GM12878 (cell line): Measurements from ENCODE around the gene APCDD1. TPM values are rescaled to one million over a fixed set of nuclear protein-coding genes. Genes with fewer than 3 reads are reported as not detected.

Experiments
- ATAC-seq: fragments of 200-7000 bp; cut with Tn5 transposase; 3 replicates; pipeline ENCODE4 v1.9.1; 2020; ENCODE audit warnings: mild to moderate bottlenecking, moderate library complexity
- BruUV-seq: library from RNA; stranded (reverse); fragments of 400-500 nt; replicated peaks from 2 replicates; lab custom pipeline; 2021; lab: Mats Ljungman, UMichigan
- CTCF ChIA-PET: fragments of 300-600 bp; sonication (Branson Sonifier 250); formaldehyde crosslinking; extraction: SDS; loops from one replicate; lab custom pipeline; 2021; ENCODE audit warnings: inconsistent platforms; lab: Yijun Ruan, JAX
- POLR2A ChIA-PET: fragments of 350-600 bp; formaldehyde crosslinking; extraction: SDS; loops from one replicate; lab custom pipeline; 2021; ENCODE audit warnings: inconsistent platforms; lab: Charles Lee
- RAD21 ChIA-PET: fragments of 300-600 bp; sonication (Branson Sonifier 250); formaldehyde crosslinking; loops from one replicate; lab custom pipeline; 2023; ENCODE audit warnings: antibody characterized with exemption; ENCODE audit not compliant: unreplicated experiment; lab: Charles Lee
- SMC1A ChIA-PET: fragments of 300-600 bp; sonication (Branson Sonifier 250); formaldehyde crosslinking; loops from one replicate; lab custom pipeline; 2023; ENCODE audit not compliant: unreplicated experiment, uncharacterized antibody; lab: Charles Lee
- DNase-seq: peaks from one replicate; pipeline ENCODE4 v3.0.0-alpha.2; 2011; ENCODE audit warnings: low read depth, low spot score
- FAIRE-seq: peaks from 3 replicates; lab custom pipeline; 2011; peaks lifted over from hg19 to GRCh38; lab: Jason Lieb, UNC
- H2AFZ ChIP-seq: 2 replicates; pipeline ENCODE4 v1.6.0; 2011; ENCODE audit warnings: low read depth, low read length, control low read depth; ENCODE audit not compliant: control insufficient read depth
- H3K27ac ChIP-seq: 2 replicates; pipeline ENCODE4 v1.5.1; 2011; ENCODE audit warnings: control low read depth; ENCODE audit not compliant: control insufficient read depth, insufficient read depth
- H3K27me3 ChIP-seq, 2 experiments: replicated peaks in 1 of 2; 2 replicates each; pipeline versions ENCODE4 v1.6.0 to v1.6.1; 2011; ENCODE audit warnings: low read length in 1 of 2; ENCODE audit not compliant: control insufficient read depth in 2 of 2, insufficient read depth in 2 of 2
- H3K36me3 ChIP-seq, 2 experiments: 2 replicates each; pipeline ENCODE4 v1.5.1; 2011; ENCODE audit warnings: low read length in 1 of 2; ENCODE audit not compliant: control insufficient read depth in 2 of 2, insufficient read depth in 2 of 2
- H3K4me1 ChIP-seq: 2 replicates; pipeline ENCODE4 v1.6.1; 2011; ENCODE audit warnings: mild to moderate bottlenecking, low read length, moderate library complexity, mixed read lengths; ENCODE audit not compliant: control insufficient read depth, insufficient read depth
- H3K4me2 ChIP-seq: 2 replicates; pipeline ENCODE4 v1.6.0; 2011; ENCODE audit warnings: control low read depth; ENCODE audit not compliant: control insufficient read depth, insufficient read depth
- H3K4me3 ChIP-seq: fragments of 200-600 bp; sonication (generic); 2 replicates; pipeline ENCODE4 v1.5.1; 2016
- H3K79me2 ChIP-seq: 2 replicates; pipeline ENCODE4 v1.6.0; 2011; ENCODE audit warnings: low read length; ENCODE audit not compliant: control insufficient read depth, insufficient read depth
- H3K9ac ChIP-seq: 2 replicates; pipeline ENCODE4 v1.8.0; 2011; ENCODE audit warnings: low read length, control low read depth, mixed read lengths; ENCODE audit not compliant: control insufficient read depth, insufficient read depth
- H3K9me3 ChIP-seq: replicated peaks from 3 replicates; pipeline ENCODE4 v1.5.1; 2011; ENCODE audit warnings: mild to moderate bottlenecking, low read length; ENCODE audit not compliant: control insufficient read depth, insufficient read depth
- H4K20me1 ChIP-seq: 2 replicates; pipeline ENCODE4 v1.6.0; 2011; ENCODE audit not compliant: control insufficient read depth, insufficient read depth
- CEBPB ChIP-seq, 2 experiments: fragments of 150-350 bp in 1 of 2; IDR thresholded peaks; 2 replicates each; pipeline ENCODE4 v1.6.1; 2012 to 2014; ENCODE audit warnings: low read depth in 2 of 2, low read length in 2 of 2, borderline replicate concordance in 1 of 2, inconsistent platforms in 1 of 2
- EED ChIP-seq: sonication (generic); IDR thresholded peaks from 2 replicates; pipeline ENCODE4 v1.6.1; 2016; ENCODE audit warnings: antibody characterized with exemption, low read depth
- EP300 ChIP-seq, 2 experiments: fragments of 150-350 bp in 1 of 2; IDR thresholded peaks; 2 replicates each; pipeline ENCODE4 v1.6.1; 2011 to 2012; ENCODE audit warnings: low read depth in 2 of 2, low read length in 2 of 2, borderline replicate concordance in 1 of 2, improper control_type of control experiment in 1 of 2, inconsistent platforms in 1 of 2; ENCODE audit not compliant: control insufficient read depth in 1 of 2
- EZH2 ChIP-seq: IDR thresholded peaks from 2 replicates; pipeline ENCODE4 v1.6.1; 2012; ENCODE audit warnings: low read depth, mild to moderate bottlenecking, control low read depth, inconsistent platforms, low read length, borderline replicate concordance; ENCODE audit not compliant: control insufficient read depth
- HDAC2 ChIP-seq: fragments of 200-600 bp; sonication (generic); IDR thresholded peaks from 2 replicates; pipeline ENCODE4 v1.6.1; 2017
- HDAC6 ChIP-seq: fragments of 200-600 bp; sonication (generic); IDR thresholded peaks from one replicate; pipeline ENCODE4 v1.8.0; 2017; ENCODE audit warnings: antibody characterized with exemption; ENCODE audit not compliant: unreplicated experiment
- HSF1 ChIP-seq: fragments of 150-350 bp; IDR thresholded peaks from 2 replicates; pipeline ENCODE4 v1.6.1; 2014; ENCODE audit warnings: mild to moderate bottlenecking, low read depth, low read length
- IKZF2 ChIP-seq, 2 experiments: fragments of 450-650 bp; IDR thresholded peaks; 2 replicates each; pipeline ENCODE4 v1.6.1; 2017; ENCODE audit warnings: mild to moderate bottlenecking in 2 of 2, moderate library complexity in 2 of 2
- MYC ChIP-seq: IDR thresholded peaks from 2 replicates; pipeline ENCODE4 v1.6.1; 2011; ENCODE audit warnings: mild to moderate bottlenecking, low read length, moderate library complexity, inconsistent platforms; ENCODE audit not compliant: insufficient read depth, insufficient replicate concordance, insufficient read length, severe bottlenecking
- NBN ChIP-seq: fragments of 450-650 bp; IDR thresholded peaks from 2 replicates; pipeline ENCODE4 v1.6.1; 2016
- NFIC ChIP-seq: IDR thresholded peaks from 2 replicates; pipeline ENCODE4 v1.6.1; 2012; ENCODE audit warnings: low read depth, mild to moderate bottlenecking, inconsistent platforms, low read length, moderate library complexity
- NR2C1 ChIP-seq: fragments of 450-650 bp; IDR thresholded peaks from 2 replicates; pipeline ENCODE4 v1.6.1; 2017; ENCODE audit warnings: antibody characterized with exemption, mild to moderate bottlenecking, moderate library complexity
- NRF1 ChIP-seq: conservative IDR thresholded peaks from 2 replicates; pipeline ENCODE4 v1.6.1; 2011; ENCODE audit warnings: mild to moderate bottlenecking, low read depth, low read length, improper control_type of control experiment
- PML ChIP-seq: IDR thresholded peaks from 2 replicates; pipeline ENCODE4 v1.6.1; 2012; ENCODE audit warnings: low read length, inconsistent platforms
- POLR2A ChIP-seq: IDR thresholded peaks from 2 replicates; pipeline ENCODE4 v1.6.1; 2011; ENCODE audit warnings: low read depth, mild to moderate bottlenecking, low read length
- RELA ChIP-seq: fragments of 450-650 bp; IDR thresholded peaks from 2 replicates; pipeline ENCODE4 v1.8.0; 2014; ENCODE audit warnings: borderline replicate concordance; ENCODE audit not compliant: partially characterized antibody
- SP1 ChIP-seq: IDR thresholded peaks from one replicate; pipeline ENCODE4 v1.6.1; 2011; ENCODE audit warnings: low read depth, low read length
- WRNIP1 ChIP-seq: IDR thresholded peaks from 2 replicates; pipeline ENCODE4 v1.6.1; 2011; ENCODE audit warnings: low read depth, low read length, improper control_type of control experiment, borderline replicate concordance
- ZSCAN29 ChIP-seq: fragments of 450-650 bp; IDR thresholded peaks from 2 replicates; pipeline ENCODE4 v1.6.1; 2017; ENCODE audit warnings: mild to moderate bottlenecking, moderate library complexity
- WGBS: methylation state at CpG from one replicate; pipeline ENCODE4 v1.1.6; 2016; ENCODE audit warnings: low lambda C conversion rate; ENCODE audit not compliant: insufficient replicate concordance, insufficient coverage; ENCODE audit errors: missing lambda C conversion rate; 5-methylcytosine and 5-hydroxymethylcytosine counted together
- in situ Hi-C: fragments of 300-500 bp; cut with MboI; formaldehyde crosslinking; loops from 9 replicates; pipeline ENCODE4 v1.14.3; 2018; ENCODE audit warnings: mixed read lengths
- intact Hi-C: fragments of 100-400 bp; cut with micrococcal nuclease; formaldehyde crosslinking; loops from one replicate; pipeline ENCODE4 v1.14.2; 2022; ENCODE audit not compliant: unreplicated experiment
- polyA plus RNA-seq, 11 experiments: library from polyadenylated mRNA; depleted of rRNA in 4 of 11; unstranded in 6 of 11; stranded (reverse) in 5 of 11; fragments of >200 nt; fragmentation: Nextera tagmentation in 4 of 11; fragmentation: Illumina TruSeq in 1 of 11; extraction: Ambion mirVana in 4 of 11; extraction: Trizol in 1 of 11; gene quantifications; 1 replicate in 1 of 11; 2 replicates in 10 of 11; pipeline versions ENCODE4 v1.2.1 to v1.2.3, GENCODE V29; 2011 to 2016; ENCODE audit warnings: inconsistent platforms in 2 of 11, missing spikeins in 2 of 11, low read depth in 1 of 11
- total RNA-seq, 4 experiments: library from RNA; depleted of rRNA in 3 of 4; stranded (reverse); fragments of >200 nt in 3 of 4; fragmentation: Illumina TruSeq in 1 of 4; extraction: Trizol in 1 of 4; gene quantifications; 2 replicates each; pipeline versions ENCODE4 v1.2.1 to v1.2.3, GENCODE V29; 2013 to 2021
- TF ChIP-seq, protein P1 (sequence below): fragments of 450-650 bp; formaldehyde crosslinking; IDR thresholded peaks from 2 replicates; pipeline ENCODE4 v1.4.0; 2022; ENCODE audit warnings: mild to moderate bottlenecking, moderate library complexity

Gene APCDD1
- total and polyA plus RNA-seq, 10 of the 15 experiments (the other 5 are each of a cell fraction or from before 2014, with no cell fraction given) = not detected

- CTCF ChIA-PET = interaction anchor here (0.6 to 4.6 kb wide), 2 partner anchors 14 to 81 kb away, joined by 4 to 18 read pairs; no protein-coding TSS in a partner anchor
- BruUV-seq = no TSS peak
- in situ Hi-C loops (no loop called here), intact Hi-C loops (no loop called here)
- POLR2A ChIA-PET = interaction anchor here (0.5 kb wide), 1 partner anchor 1350 kb away, joined by 3 read pairs; no protein-coding TSS in a partner anchor
- no peak overlapping the region for H3K9ac ChIP-seq
- no peak for DNase-seq
- no peaks in the 10 kb centered on the region for H3K79me2 ChIP-seq
- RAD21 ChIA-PET = interaction anchor here (1.1 kb wide), 1 partner anchor 11 kb away, joined by 3 read pairs; no protein-coding TSS in a partner anchor
- H3K36me3 ChIP-seq = no peaks in the 10 kb centered on the region
- no peaks in the 10 kb centered on the region for H3K9me3 ChIP-seq
- H3K4me3 ChIP-seq = no peak overlapping the region
- TF ChIP-seq MYC (no peak), NFIC (no peak), POLR2A (no peak), WRNIP1 (no peak), PML (no peak), HDAC6 (no peak), NBN (no peak), NR2C1 (no peak), SP1 (no peak), ZSCAN29 (no peak), CEBPB (IDR thresholded peaks at IDR 0.05; ENCODE audit: borderline replicate concordance in 1 of 2, low read depth in 2 of 2, low read length in 2 of 2) (no peak), RELA (no peak), EP300 (IDR thresholded peaks at IDR 0.05; ENCODE audit: borderline replicate concordance in 1 of 2, control insufficient read depth in 1 of 2, low read depth in 2 of 2, low read length in 2 of 2) (no peak), NRF1 (no peak), HDAC2 (no peak), IKZF2 (IDR thresholded peaks at IDR 0.05) (no peak), EED (no peak), HSF1 (no peak), EZH2 (no peak)
- TF ChIP-seq, protein P1, sequence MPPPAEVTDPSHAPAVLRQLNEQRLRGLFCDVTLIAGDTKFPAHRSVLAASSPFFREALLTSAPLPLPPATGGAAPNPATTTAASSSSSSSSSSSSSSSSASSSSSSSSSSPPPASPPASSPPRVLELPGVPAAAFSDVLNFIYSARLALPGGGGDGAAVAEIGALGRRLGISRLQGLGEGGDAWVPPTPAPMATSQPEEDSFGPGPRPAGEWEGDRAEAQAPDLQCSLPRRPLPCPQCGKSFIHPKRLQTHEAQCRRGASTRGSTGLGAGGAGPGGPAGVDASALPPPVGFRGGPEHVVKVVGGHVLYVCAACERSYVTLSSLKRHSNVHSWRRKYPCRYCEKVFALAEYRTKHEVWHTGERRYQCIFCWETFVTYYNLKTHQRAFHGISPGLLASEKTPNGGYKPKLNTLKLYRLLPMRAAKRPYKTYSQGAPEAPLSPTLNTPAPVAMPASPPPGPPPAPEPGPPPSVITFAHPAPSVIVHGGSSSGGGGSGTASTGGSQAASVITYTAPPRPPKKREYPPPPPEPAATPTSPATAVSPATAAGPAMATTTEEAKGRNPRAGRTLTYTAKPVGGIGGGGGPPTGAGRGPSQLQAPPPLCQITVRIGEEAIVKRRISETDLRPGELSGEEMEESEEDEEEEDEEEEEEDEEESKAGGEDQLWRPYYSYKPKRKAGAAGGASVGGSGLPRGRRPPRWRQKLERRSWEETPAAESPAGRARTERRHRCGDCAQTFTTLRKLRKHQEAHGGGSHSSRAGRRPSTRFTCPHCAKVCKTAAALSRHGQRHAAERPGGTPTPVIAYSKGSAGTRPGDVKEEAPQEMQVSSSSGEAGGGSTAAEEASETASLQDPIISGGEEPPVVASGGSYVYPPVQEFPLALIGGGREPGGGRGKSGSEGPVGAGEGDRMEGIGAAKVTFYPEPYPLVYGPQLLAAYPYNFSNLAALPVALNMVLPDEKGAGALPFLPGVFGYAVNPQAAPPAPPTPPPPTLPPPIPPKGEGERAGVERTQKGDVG = no peak
- no peaks in the 10 kb centered on the region; a peak in 3 of 4 replicates for H3K27me3 ChIP-seq
- 32% methylated on average over 3 of the region's 3 CpGs for WGBS
- no peak for ATAC-seq
- no peak overlapping the region for H3K27ac ChIP-seq
- H4K20me1 ChIP-seq = no peaks in the 10 kb centered on the region
- FAIRE-seq = no peak
- H2AFZ ChIP-seq = no peak overlapping the region
- H3K4me2 ChIP-seq = no peak overlapping the region
- SMC1A ChIA-PET = interaction anchor here (8.1 kb wide), 1 partner anchor 16 kb away, joined by 67 read pairs; no protein-coding TSS in a partner anchor
- peaks cover 3% of the 10 kb centered on the region; the same call in 1 of the 2 replicates for H3K4me1 ChIP-seq
Observed at GRCh38 chr18:10477121-10477862, 22.9 kb downstream of the APCDD1 start.
